ENCODE measurements around the gene KCNQ2. TPM values are rescaled to one million over a fixed set of nuclear protein-coding genes. Genes with fewer than 3 reads are reported as not detected.
A peak's percentile ranks its signal among the peaks of the same experiment; 100 is the strongest.

Gene KCNQ2
- total RNA-seq, 1 experiment from 2014 or later = 0.25 TPM

GRCh38 chr20:63477944-63478343, 5.5 kb upstream of the KCNQ2 start:
- H3K9me3 Mint-ChIP-seq (ENCODE audit: unreplicated experiment) = no peaks in the 10 kb centered on the region
- H3K36me3 Mint-ChIP-seq (ENCODE audit: insufficient read depth, unreplicated experiment) = no peaks in the 10 kb centered on the region
- intact Hi-C loops (cut with micrococcal nuclease; ENCODE audit: unreplicated experiment) = no loop called here
- Histone ChIP-seq H3K27me3 (replicated peaks; ENCODE audit: control insufficient read depth, insufficient read depth, low read length) (peaks cover 2% of the 10 kb centered on the region), H3K4me3 (ENCODE audit: low read depth, low read length) (no peak overlapping the region), H3K9me3 (no peaks in the 10 kb centered on the region), H3K36me3 (ENCODE audit: control insufficient read depth, insufficient read depth, low read length) (no peaks in the 10 kb centered on the region), H3K4me1 (no peaks in the 10 kb centered on the region)
- no peak overlapping the region for H3K4me3 Mint-ChIP-seq (ENCODE audit: unreplicated experiment)
- no peak for TF ChIP-seq CTCF (IDR thresholded peaks at IDR 0.05; ENCODE audit: insufficient read depth in 1 of 2, low read depth in 1 of 2, low read length in 1 of 2, severe bottlenecking in 1 of 2, unreplicated experiment in 1 of 2)
- no TSS peak for BruUV-seq (replicated peaks)
- peaks cover 52% of the 10 kb centered on the region for H3K27me3 Mint-ChIP-seq (ENCODE audit: insufficient read depth, unreplicated experiment)
- CTCF ChIA-PET = interaction anchor here (0.6 to 2.1 kb wide), 3 partner anchors 18 to 193 kb away, joined by 3 to 8 read pairs (median 5); no protein-coding TSS in a partner anchor
- no peak for DNase-seq
- no peaks in the 10 kb centered on the region for H3K4me1 Mint-ChIP-seq (ENCODE audit: low read depth, unreplicated experiment)
- POLR2A ChIA-PET = interaction anchor here (0.5 kb wide), 1 partner anchor 42 kb away, joined by 3 read pairs; no protein-coding TSS in a partner anchor
- no peak overlapping the region for H3K27ac Mint-ChIP-seq (ENCODE audit: unreplicated experiment)

GRCh38 chr20:63477061-63477616, 4.7 kb upstream of the KCNQ2 start:
- no peak overlapping the region for H3K27ac Mint-ChIP-seq (ENCODE audit: unreplicated experiment)
- no peaks in the 10 kb centered on the region for H3K9me3 ChIP-seq

GRCh38 chr20:63475209-63475608, 2.8 kb upstream of the KCNQ2 start:
- H3K27me3 Mint-ChIP-seq (ENCODE audit: insufficient read depth, unreplicated experiment) = peaks cover 48% of the 10 kb centered on the region
- Histone ChIP-seq H3K4me3 (ENCODE audit: low read depth, low read length) (no peak overlapping the region), H3K27me3 (replicated peaks; ENCODE audit: control insufficient read depth, insufficient read depth, low read length) (peaks cover 3% of the 10 kb centered on the region), H3K36me3 (ENCODE audit: control insufficient read depth, insufficient read depth, low read length) (no peaks in the 10 kb centered on the region), H3K9me3 (no peaks in the 10 kb centered on the region), H3K4me1 (peaks cover 6% of the 10 kb centered on the region; the same call in 1 of the 2 replicates)
- no TSS peak for BruUV-seq (replicated peaks)
- no peak overlapping the region for H3K27ac Mint-ChIP-seq (ENCODE audit: unreplicated experiment)
- peaks cover 2% of the 10 kb centered on the region for H3K36me3 Mint-ChIP-seq (ENCODE audit: insufficient read depth, unreplicated experiment)
- no peak for TF ChIP-seq CTCF (IDR thresholded peaks at IDR 0.05; ENCODE audit: insufficient read depth in 1 of 2, low read depth in 1 of 2, low read length in 1 of 2, severe bottlenecking in 1 of 2, unreplicated experiment in 1 of 2)
- ChIA-PET POLR2A (no interaction called here), CTCF (no interaction called here)
- no peaks in the 10 kb centered on the region for H3K9me3 Mint-ChIP-seq (ENCODE audit: unreplicated experiment)
- no peak overlapping the region for H3K4me3 Mint-ChIP-seq (ENCODE audit: unreplicated experiment)
- no peaks in the 10 kb centered on the region for H3K4me1 Mint-ChIP-seq (ENCODE audit: low read depth, unreplicated experiment)
- intact Hi-C loops (cut with micrococcal nuclease; ENCODE audit: unreplicated experiment) = no loop called here
- peak; percentile 78 for DNase-seq

More at GRCh38 chr20:63477061-63477616, 4.7 kb upstream of the KCNQ2 start:
- intact Hi-C loops (cut with micrococcal nuclease; ENCODE audit: unreplicated experiment) = no loop called here
- Mint-ChIP-seq H3K4me1 (ENCODE audit: low read depth, unreplicated experiment) (no peaks in the 10 kb centered on the region), H3K36me3 (ENCODE audit: insufficient read depth, unreplicated experiment) (no peaks in the 10 kb centered on the region), H3K4me3 (ENCODE audit: unreplicated experiment) (no peak overlapping the region), H3K27me3 (ENCODE audit: insufficient read depth, unreplicated experiment) (peaks cover 45% of the 10 kb centered on the region), H3K9me3 (ENCODE audit: unreplicated experiment) (no peaks in the 10 kb centered on the region)
- no peak for TF ChIP-seq CTCF (IDR thresholded peaks at IDR 0.05; ENCODE audit: insufficient read depth in 1 of 2, low read depth in 1 of 2, low read length in 1 of 2, severe bottlenecking in 1 of 2, unreplicated experiment in 1 of 2)
- POLR2A ChIA-PET = no interaction called here
- Histone ChIP-seq H3K4me3 (ENCODE audit: low read depth, low read length) (no peak overlapping the region), H3K36me3 (ENCODE audit: control insufficient read depth, insufficient read depth, low read length) (no peaks in the 10 kb centered on the region), H3K27me3 (replicated peaks; ENCODE audit: control insufficient read depth, insufficient read depth, low read length) (peaks cover 2% of the 10 kb centered on the region), H3K4me1 (peaks cover 2% of the 10 kb centered on the region; the same call in 1 of the 2 replicates)
- CTCF ChIA-PET = interaction anchor here (0.6 to 2.1 kb wide), 3 partner anchors 19 to 192 kb away, joined by 3 to 8 read pairs (median 5); no protein-coding TSS in a partner anchor
- BruUV-seq (replicated peaks) = no TSS peak
- no peak for DNase-seq

Data from Caco-2 (cell line).